NCI-H2029 (cell line): Measurements from ENCODE around the gene PBLD.
"Not testable (repeated sequence)": the region's sequence is repeated elsewhere in the genome, so short reads cannot be mapped to it uniquely, and the experiment has no call there.

Experiments used
- DNase-seq: peaks from one replicate; lab custom pipeline; 2025; lab: John Stamatoyannopoulos, UW

Gene PBLD

DNA sequence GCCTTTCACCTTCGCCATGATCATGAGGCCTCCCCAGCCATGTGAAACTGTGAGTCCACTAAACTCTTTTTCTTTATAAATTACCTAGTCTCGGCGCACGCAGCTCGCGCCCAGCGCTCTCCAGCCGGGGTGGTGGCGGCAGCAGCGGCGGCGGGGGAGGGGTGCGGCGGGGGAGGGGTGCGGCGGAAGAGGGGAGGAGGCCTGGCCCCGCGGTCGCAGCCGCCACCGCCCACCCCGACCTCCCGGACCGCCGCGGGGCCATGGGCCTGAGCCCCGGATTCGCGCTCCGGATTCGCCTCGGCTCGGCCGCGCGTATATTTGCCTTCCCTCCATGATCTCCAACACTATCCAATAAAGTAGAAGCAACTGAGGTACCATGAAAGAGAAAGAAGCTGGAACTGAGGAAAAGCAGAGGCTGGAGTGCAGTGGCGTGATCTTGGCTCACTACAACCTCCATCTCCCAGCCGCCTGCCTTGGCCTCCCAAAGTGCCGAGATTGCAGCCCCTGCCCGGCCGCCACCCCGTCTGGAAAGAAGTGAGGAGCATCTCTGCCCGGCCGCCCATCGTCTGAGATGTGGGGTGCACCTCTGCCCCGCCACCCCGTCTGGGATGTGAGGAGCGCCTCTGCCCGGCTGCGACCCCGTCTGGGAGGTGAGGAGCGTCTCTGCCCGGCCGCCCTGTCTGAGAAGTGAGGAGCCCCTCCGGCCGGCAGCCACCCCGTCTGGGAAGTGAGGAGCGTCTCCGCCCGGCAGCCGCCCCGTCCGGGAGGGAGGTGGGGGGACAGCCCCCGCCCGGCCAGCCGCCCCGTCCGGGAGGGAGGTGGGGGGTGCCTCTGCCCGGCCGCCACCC is 53.6 kb downstream of the PBLD start:
- DNase-seq, result not testable (repeated sequence)

DNA sequence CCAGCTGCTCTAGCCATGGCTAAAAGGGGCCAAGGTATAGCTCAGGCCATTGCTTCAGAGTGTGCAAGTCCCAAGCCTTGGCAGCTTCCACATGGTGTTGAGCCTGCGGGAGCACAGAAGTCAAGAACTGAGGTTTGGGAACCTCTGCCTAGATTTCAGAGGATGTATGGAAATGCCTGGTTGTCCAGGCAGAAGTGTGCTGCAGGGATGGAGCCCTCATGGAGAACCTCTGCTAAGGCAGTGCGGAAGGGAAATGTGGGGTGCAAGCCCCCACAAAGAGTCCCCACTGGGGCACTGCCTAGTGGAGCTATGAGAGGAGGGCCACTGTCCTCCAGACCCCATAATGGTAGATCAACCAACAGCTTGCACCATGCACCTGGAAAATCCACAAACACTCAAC is 54.9 kb downstream of the PBLD start:
- DNase-seq, result not testable (repeated sequence)

DNA sequence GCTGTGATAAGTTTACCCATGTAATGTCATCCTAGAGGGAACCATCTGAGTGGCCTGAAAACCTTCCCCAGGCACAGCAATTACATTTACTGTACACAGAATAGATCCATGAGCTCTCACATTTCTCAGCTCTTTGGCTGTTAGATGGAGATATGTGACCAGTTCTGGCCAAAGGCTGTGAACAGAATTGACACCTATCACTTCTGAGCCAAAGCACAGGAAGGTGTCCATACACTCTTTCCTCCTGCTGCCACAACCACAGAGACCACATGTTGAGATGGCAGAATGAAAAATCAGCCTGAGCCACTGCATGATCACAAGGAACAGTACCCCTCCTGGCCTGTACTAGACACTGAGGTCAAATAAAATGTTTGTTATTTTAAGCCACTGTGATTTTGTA is 56.5 kb downstream of the PBLD start:
- no peak for DNase-seq

DNA sequence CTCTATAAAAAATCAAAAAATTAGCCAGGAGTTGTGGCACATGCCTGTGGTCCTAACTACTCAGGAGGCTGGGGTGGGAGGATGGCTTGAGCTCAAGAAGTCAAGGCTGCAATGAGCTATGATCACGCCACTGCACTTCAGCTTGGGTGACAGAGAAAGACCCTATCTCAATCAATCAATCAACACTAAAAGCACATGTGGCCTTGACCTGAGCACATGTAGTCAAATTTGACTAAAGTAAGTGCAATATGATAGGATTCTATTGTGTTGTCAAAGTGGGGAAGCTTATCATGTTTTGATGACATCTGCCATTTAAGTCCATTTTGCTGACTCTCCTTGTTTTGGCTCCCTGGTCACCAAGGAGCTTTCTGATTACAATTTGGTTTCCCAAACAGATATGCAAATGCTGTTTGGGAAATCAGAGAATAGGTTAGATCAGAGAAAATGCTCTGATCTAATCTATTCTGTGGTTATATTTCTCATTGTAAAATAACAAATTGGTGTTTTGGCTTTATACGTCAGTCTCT is 57.1 kb downstream of the PBLD start:
- DNase-seq, result no peak

DNA sequence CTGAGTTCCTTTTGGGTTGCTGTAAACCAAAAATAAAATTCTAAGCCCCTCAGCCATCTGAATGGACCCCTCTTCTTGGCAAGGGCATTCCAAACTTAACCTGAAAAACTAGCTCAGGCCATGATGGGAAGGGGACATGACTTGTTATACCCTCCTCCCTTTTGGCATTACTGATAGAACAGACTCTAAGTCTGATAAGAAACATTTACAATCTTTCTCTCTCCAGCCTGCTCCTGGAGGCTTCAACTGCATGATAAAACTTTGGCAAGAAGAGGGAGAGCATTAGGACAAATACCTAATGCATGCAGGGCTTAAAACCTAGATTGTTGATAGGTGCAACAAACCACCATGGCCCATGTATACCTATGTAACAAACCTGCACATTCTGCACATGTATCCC is 59.9 kb downstream of the PBLD start:
- DNase-seq, result no peak

DNA sequence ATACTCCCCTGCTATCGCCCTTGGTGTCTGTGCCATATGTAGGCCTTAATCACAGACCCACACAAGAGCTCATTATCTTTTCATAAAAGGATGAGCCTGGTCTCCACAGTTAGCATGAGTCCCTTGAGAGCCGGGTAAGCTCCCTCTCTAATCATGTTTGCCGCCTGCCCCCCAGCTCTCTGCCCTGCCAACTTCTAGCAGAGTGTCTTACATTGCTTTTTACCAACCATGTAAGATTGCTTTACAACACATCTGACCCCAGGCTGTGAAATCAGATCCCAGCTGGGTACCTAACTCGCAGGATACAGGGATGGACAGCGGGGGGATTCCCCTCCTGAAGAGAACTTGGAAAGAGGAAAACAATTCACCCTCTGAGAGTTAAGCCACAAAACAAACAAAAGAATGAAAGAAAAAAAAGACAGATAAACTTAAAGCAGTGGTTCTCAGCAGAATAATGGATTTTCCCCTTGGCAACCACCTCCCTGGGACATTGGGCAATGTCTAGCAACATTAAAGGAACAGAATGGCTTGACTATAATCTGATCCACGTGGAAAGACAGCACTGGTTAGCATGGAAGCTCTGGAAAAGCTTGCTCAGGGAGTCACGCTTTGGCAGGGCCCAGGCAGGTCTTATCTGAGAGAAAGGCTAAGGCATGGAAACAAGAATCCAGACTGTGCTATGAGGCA is 61.4 kb downstream of the PBLD start:
- no peak for DNase-seq

DNA sequence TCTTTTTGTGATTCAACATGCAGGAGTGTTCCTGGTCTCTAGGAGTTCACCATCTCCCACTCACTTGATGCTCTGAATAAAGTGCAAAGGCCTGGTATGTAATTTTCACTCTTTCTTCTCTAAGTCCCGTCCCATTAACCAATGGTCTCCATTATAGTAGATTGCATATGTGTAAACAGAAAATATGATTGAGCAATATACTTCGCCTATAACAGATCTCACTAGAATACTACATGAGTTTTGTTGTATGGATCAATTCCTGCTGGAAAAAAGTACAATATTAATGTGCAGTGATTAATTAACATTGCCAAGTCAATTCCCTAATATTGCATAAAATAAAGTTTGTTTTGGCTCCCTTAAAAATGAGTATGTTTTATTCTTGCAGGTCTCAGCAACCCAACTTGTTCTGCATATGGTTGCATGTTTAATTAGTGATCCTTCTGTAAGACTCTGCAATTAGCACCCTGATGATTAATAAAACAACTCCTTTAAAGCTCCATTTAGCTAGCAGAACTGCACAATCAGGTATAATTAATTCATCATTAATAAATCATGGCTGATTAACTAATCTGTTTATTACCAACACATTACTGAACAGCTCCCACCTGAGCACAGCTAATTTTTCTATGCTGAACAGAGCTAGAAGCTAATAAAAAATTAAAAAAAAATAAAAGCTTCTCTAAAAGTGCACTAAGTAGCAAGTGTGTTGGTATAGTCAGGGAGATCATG is 63.0 kb downstream of the PBLD start:
- no peak for DNase-seq

DNA sequence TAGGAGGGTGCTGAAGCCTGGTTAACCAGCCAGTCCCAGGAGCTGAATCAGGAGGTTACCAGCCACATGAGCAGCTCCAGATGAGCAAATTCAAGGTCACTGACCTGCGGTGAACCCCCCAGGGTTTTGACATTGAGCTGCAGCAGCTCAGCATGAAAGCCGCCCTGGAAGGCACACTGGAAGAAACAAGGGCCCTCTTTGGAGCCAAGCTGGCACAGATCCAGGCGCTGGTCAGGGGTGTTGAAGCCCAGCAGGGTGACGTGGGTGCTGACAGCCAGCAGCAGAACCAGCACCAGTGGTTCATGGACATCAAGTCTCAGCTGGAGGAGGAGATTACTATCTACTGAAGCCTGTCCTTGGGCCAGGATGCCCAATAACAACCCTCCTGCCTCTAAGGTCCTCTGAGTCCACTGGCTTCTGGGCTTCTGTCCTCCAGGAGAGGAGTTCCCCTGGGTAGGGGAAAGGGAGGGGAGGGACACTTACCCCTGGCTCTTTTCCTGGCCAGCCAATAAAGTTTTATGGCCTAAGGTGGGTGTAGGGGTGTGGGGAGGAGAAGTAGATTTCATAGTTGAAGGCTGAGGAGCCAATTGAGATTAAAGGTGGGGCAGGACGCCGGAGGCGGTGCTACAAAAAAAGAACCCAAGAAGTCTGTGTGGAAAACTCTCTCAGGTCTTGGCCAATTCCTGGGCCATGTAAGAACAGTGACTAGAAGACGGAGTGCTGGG is 71.4 kb downstream of the PBLD start:
- DNase-seq, result no peak

DNA sequence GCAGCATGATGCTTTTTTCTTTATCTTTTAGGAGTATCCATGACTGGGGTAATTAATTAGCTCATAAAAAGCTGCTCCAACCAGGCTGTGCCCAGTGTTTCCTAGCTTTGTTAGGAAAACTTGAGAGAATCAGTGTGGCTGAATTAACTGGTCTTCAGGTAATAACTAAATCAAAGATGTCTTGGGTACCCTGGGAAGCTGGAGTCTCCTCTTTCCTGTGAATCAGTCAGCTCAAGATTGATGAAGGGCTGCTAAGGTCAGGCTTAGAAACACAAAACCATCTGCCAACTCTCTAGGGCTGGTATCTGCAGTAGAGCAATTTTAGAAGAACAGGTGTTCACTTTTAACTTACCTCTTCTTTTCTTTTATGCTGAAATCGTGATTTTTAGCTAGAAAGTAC is 79.4 kb downstream of the PBLD start:
- DNase-seq, result no peak

DNA sequence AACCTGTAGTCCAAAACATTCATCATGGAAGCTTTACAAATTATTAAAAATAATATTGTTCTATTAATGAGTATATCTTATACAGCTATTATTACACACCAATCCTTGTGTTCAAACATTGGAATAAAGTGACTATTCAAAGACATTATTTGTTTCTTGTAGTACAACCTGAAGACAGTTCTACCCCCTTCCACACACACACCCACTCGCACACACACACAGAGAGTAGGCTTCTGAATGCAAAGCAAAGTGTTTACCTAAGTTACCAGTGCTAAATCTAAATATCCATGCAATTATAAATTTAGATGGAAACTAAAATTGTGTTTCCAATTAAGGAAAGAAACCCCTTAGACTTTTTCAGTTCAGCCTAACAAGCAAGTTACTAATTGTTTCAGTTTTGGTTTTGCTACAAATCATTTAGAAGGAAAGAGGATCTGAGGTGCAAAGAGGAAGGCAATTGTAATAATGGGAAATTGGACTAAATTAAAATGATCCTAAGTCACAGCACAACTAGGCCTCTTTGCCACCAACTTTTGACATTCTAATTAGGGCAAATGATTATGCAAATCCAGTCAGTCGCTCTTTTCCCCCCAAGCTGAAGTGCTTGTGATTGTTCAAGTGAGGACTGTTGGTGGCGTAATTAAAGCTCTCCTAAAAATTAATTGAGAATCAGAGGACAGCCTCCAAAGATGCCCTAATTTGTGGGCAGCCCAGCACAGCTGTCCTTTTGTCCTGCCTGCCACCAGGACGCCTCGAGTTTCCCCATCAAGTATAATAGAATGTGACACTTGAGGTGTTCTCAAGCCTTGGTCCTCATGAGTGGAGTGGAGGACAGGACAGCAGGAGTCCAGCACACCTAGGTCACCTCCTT is 80.9 kb downstream of the PBLD start:
- DNase-seq, result no peak

DNA sequence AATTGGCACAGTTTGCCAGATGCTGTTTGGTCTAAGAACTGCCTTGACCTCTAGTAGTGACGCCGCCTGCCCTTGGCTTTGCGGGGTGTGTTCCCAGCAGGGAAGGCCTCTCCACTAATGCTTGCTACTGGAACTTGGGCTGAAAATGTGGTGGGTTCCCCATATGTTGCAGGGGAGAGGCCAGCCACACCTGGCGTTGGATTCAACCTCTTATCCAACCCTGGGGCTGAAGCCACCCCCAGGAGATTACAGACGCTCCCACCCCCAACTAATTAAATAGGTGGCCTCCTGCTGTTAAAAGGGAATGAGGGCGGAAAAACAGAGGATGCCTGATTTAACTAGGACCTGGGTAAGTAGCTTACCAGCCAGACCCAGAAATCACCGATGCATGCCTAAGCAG is 81.6 kb downstream of the PBLD start:
- no peak for DNase-seq

DNA sequence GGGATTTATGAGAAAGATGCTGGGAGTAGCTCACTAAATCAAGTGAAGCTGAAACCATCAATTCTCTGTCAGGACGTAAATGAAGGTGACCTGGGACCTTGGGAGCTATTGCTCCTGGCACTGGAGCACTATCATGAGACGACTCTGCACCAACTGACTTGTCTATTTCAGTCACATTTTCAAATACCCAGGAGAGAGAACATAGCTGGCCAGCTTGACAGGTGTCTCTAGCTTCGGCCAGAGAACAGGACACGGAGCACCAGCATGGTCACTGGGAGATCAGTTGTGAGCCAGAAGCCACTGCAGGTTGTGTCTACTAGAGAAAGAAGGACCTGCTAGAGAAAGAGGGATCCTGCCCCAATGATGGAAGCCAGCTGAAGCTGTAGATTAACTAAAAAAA is 83.4 kb downstream of the PBLD start:
- no peak for DNase-seq

DNA sequence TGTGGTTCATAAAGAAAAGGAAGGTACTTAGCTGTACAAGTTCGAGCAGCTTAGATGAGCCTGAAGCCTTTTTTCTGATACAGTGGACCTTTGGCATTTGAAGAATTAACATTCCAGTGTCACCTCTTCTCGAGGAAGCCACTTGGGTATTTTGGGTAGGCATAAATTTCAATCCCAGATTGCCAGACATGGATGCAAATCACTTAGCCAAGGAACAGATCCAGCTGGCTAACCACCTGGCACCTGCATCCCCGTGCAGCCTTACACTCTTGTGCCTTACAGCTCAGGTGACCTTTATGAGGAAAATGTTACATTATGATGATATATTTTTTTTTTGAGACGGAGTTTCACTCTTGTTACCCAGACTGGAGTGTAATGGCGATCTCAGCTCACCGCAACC is 84.8 kb downstream of the PBLD start:
- no peak for DNase-seq

DNA sequence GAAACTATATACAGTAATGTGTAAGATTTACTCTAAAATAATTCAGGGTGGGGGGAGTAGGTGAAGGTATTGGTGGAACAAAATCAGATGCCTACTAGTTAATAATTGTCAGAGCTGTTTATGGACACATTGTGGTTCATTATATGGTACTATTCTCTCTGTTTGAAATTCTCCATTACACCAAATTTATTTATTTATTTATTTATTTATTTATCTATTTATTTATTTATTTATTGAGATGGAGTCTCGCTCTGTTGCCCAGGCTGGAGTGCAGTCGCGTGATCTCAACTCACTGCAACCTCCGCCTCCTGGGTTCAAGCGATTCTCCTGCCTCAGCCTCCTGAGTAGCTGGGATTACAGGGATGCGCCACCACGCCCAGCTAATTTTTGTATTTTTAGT is 86.3 kb downstream of the PBLD start:
- DNase-seq, result not testable (repeated sequence)

DNA sequence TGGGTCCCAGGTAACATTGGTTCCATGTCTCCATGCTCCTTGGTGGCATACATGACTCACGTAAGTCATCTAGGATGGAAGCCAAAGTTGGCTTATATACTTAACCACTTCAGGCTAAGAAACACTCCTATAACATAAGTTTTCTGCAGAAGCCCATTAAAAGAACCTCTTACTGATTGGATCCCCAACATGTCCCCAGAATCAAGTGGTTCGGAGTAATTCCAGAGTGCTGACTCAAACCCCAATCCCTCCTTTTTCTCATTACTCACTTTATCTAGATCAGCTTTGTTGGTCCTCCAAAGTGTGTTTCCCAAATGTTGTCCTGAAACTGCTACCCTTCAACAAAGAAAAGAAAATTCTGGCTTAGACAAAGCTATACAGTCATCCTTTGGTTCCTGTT is 90.7 kb downstream of the PBLD start:
- no peak for DNase-seq

DNA sequence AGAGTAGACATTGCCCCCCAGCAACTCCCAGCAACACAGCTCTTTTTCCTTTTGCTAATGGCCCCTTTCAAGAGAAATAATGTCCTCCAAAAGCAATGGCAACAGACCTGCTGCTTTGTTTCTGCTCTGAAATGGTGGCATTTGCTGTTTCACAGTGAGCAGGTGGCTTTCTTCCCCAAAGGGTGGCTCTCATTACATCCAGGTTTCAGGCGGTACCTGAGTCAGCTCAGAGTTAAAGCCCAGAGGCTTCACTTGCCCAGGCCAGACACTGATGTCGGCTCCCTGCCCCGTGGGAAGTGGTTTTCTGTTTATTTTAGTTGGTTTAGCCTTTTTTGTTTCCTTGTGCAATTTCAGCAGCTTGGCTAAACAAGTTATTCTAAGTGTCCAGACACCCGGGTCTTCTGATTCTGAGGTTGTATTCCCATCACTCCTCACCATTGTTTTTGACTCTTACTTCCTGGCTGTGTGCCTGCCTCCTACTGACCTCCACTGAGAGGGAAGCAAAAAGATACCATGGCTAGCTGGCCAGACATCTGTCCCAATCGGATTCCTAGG is 93.1 kb downstream of the PBLD start:
- DNase-seq, result no peak

DNA sequence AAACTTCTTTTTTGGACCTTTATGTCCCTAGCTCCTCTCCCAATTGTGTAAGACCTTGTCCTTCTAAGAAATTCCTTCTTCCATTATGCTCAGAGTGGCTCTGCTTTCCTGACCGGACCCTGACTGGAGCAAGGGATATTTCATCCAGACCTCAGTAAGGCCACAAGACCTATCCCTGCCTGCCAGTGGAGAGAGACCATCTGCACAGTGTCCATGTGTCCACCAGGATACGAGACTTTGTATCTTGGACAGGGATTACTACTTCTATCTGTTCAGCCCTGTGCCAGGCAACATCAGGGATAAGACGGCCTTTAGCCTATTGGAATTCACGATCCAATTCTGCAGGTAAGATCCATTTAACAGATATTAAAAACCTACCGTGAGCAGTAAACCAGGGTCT is 93.7 kb downstream of the PBLD start:
- no peak for DNase-seq

DNA sequence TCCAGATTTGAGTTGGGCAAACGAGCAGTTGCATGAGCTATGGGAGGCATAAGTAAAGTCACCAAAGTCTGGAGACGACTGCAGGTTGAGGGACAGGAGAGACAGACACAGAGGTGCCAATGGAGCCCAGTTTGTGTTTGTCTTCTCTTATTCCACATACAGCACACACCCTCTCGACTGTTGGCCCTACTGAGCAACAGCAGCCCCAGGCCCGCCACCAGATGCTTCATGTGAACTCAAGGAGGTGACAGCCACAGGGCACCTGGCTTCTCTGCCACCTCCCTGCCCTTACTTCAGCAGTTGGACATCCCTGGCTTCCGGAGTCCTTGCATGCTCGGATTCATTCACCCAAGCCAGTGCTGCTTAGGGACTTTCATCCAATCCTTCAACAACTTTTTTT is 94.4 kb downstream of the PBLD start:
- no peak for DNase-seq

DNA sequence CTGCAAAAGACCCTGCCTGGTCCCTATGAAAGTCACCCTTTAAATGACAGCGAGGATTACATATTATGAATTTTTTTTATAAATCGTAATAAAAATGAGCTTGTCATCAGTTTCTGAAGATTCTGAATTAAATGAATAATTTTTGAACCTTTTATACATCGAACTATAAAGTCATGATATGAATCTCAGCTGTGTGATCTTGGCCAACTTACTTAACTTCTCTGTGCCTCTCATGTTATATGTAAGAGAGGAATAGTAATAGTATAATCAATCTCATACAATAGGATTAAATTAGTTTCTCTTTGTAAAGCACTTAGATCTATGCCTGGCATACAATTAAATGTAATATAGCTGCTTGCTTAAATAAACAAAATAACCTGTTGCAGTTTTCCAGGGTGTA is 95.6 kb downstream of the PBLD start:
- no peak for DNase-seq

DNA sequence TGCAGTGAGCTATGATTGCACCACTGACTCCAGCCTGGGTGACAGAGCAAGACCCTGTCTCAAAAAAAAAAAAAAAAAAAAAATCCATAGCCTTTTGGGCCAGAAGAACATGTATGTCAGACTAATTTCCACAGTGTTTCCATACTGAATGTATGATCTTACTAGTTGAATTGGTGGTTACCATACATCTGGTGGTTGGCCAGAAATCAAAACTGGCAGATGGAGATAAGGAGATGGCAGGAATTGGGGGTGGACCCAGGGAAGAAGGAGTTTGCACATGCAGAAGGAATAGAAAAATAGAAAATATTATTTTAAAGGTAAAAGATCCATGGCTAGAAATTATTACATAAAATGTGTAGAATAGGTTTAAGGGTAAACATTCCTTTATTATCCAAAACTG is 97.1 kb downstream of the PBLD start:
- DNase-seq, result no peak

DNA sequence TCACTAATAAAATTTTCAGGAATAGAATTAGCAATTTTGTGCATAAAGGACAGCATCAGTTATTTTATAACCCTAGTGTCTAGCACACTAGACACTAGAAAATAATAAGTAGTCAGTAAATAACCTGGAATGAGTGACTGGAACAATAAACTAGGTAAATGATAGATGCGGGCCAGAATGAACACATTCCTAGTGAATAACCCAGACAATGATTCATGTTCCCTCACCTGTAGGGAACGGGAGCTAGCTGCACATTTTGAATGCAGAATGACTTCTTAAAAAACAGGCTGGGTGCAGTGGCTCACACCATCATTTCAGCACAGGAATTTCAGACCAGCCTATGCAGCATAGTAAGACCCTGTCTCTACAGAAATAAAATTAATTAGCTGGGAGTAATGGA is 97.6 kb downstream of the PBLD start:
- no peak for DNase-seq
